Aorta (tissue), 5 donors: ENCODE measurements around the gene SAMD4A. TPM values are rescaled to one million over a fixed set of nuclear protein-coding genes. Genes with fewer than 3 reads are reported as not detected.

Source experiments
- ATAC-seq: fragments of 200-7000 bp; cut with Tn5 transposase; one replicate; pipeline ENCODE4 v1.9.1; 2022; ENCODE audit warnings: moderate library complexity; ENCODE audit not compliant: low FRiP score
- DNase-seq, 2 donors: peaks; one replicate each; pipeline ENCODE4 v3.0.0-alpha.2; 2020
- H3K27ac ChIP-seq, 2 donors: one replicate each; pipeline ENCODE4 v1.5.1; 2013; ENCODE audit warnings: low read length in 2 of 2, mild to moderate bottlenecking in 2 of 2, moderate library complexity in 2 of 2, control low read depth in 1 of 2, inconsistent platforms in 1 of 2, low read depth in 1 of 2
- H3K27me3 ChIP-seq, 2 donors: one replicate each; pipeline ENCODE4 v1.6.1; 2013; ENCODE audit warnings: control low read depth in 1 of 2, low read length in 1 of 2, mild to moderate bottlenecking in 1 of 2, moderate library complexity in 1 of 2; ENCODE audit not compliant: insufficient read depth in 2 of 2, control insufficient read depth in 1 of 2
- H3K36me3 ChIP-seq, 2 donors: one replicate each; pipeline ENCODE4 v1.6.1; 2013; ENCODE audit warnings: control low read depth in 1 of 2, low read length in 1 of 2, mild to moderate bottlenecking in 1 of 2; ENCODE audit not compliant: insufficient read depth in 2 of 2, control insufficient read depth in 1 of 2
- H3K4me1 ChIP-seq, 2 donors: one replicate each; pipeline ENCODE4 v1.6.1; 2013; ENCODE audit warnings: low read length in 2 of 2, control low read depth in 1 of 2, mild to moderate bottlenecking in 1 of 2, moderate library complexity in 1 of 2; ENCODE audit not compliant: insufficient read depth in 2 of 2, control insufficient read depth in 1 of 2
- H3K4me3 ChIP-seq, 2 donors: one replicate each; pipeline ENCODE4 v1.5.1; 2013; ENCODE audit warnings: low read length in 2 of 2, control low read depth in 1 of 2, mild to moderate bottlenecking in 1 of 2
- H3K9me3 ChIP-seq: one replicate; pipeline ENCODE4 v1.6.1; 2013; ENCODE audit warnings: mild to moderate bottlenecking, low read length; ENCODE audit not compliant: control insufficient read depth
- WGBS, 2 donors: extraction: QIAGEN DNeasy Blood & Tissue Kit; methylation state at CpG; one replicate each; pipeline ENCODE4 v1.1.7; 2013; 5-methylcytosine and 5-hydroxymethylcytosine counted together
- intact Hi-C, 2 donors: fragments of 100-400 bp; cut with DNase I; formaldehyde crosslinking; loops; one replicate each; pipeline versions ENCODE4 v1.14.2 to v1.15.0; 2022
- polyA plus RNA-seq, 2 donors: library from polyadenylated mRNA; stranded (reverse); fragments of 200-250 nt; gene quantifications; one replicate each; pipeline ENCODE4 v1.2.3, GENCODE V29; 2013
- total RNA-seq, 2 donors: library from RNA; stranded (reverse); fragmentation: NEBNext Ultra II Directional; extraction: Animal tissue kit (Norgen Biotek cat#: 25700); gene quantifications; one replicate each; pipeline ENCODE4 v1.2.1, GENCODE V29; 2021
- donor health status: healthy with polysubstance abuse.
- donor health status: Bipolar disorder and iron deficiency.
- donor health status: DM: no; HTN: no; CAD: no.
- donor health status: DM: no; HTN: no; CAD: no.
- donor health status: DM: yes; HTN: yes; CAD: no.

SAMD4A gene
- total and polyA plus RNA-seq, 4 donors = 18.8 to 386 (median 102) TPM

- 86% methylated on average over 5 of the region's 5 CpGs for WGBS, 2 donors
- H3K36me3 ChIP-seq = peaks cover 3 to 9% of the 10 kb centered on the region in 2 donors
- ATAC-seq = no peak
- H3K4me1 ChIP-seq = peaks cover 0 to 3% of the 10 kb centered on the region in 2 donors
- no peaks in the 10 kb centered on the region for H3K9me3 ChIP-seq
- DNase-seq = no peak
- intact Hi-C loops = no loop called here
- no peak overlapping the region for H3K27ac ChIP-seq
- no peaks in the 10 kb centered on the region for H3K27me3 ChIP-seq
- no peak overlapping the region for H3K4me3 ChIP-seq
Measured at GRCh38 chr14:54789166-54789565, 222.2 kb downstream of the SAMD4A start.

- DNase-seq (no peak), ATAC-seq (no peak)
- H3K36me3 ChIP-seq = peaks cover 3 to 9% of the 10 kb centered on the region in 2 donors
- no peak overlapping the region for H3K27ac ChIP-seq
- intact Hi-C loops = no loop called here
- 91 to 93% methylated on average over 12 of the region's 12 CpGs for WGBS, 2 donors
- H3K4me3 ChIP-seq = no peak overlapping the region
- no peaks in the 10 kb centered on the region for H3K9me3 ChIP-seq
- no peaks in the 10 kb centered on the region for H3K27me3 ChIP-seq
- no peaks in the 10 kb centered on the region for H3K4me1 ChIP-seq
Measured at GRCh38 chr14:54789781-54790480, 223.0 kb downstream of the SAMD4A start.

- Histone ChIP-seq H3K27me3 (no peaks in the 10 kb centered on the region), H3K36me3 (peaks cover 3 to 9% of the 10 kb centered on the region in 2 donors), H3K9me3 (peaks cover 1% of the 10 kb centered on the region), H3K4me1 (no peaks in the 10 kb centered on the region), H3K27ac (no peak overlapping the region), H3K4me3 (no peak overlapping the region)
- intact Hi-C loops = no loop called here
- ATAC-seq (no peak), DNase-seq (no peak)
- 84 to 86% methylated on average over 4 of the region's 4 CpGs for WGBS, 2 donors
Measured at GRCh38 chr14:54791001-54791400, 224.1 kb downstream of the SAMD4A start.

GRCh38 chr14:54792288-54792687, 225.4 kb downstream of the SAMD4A start:
- intact Hi-C loops = no loop called here
- H3K4me3 ChIP-seq = no peak overlapping the region
- peaks cover 2 to 8% of the 10 kb centered on the region in 2 donors for H3K36me3 ChIP-seq
- no peak for ATAC-seq
- H3K27ac ChIP-seq = no peak overlapping the region
- no peaks in the 10 kb centered on the region for H3K4me1 ChIP-seq
- H3K27me3 ChIP-seq = no peaks in the 10 kb centered on the region
- no peak for DNase-seq
- H3K9me3 ChIP-seq = peaks cover 1% of the 10 kb centered on the region
- 77 to 82% methylated on average over 6 of the region's 6 CpGs for WGBS, 2 donors

- 74 to 79% methylated on average over 1 of the region's 1 CpG for WGBS, 2 donors
- peaks cover 0 to 3% of the 10 kb centered on the region in 2 donors for H3K36me3 ChIP-seq
- no peak overlapping the region for H3K27ac ChIP-seq
- ATAC-seq (no peak), DNase-seq (no peak)
- peaks cover 1% of the 10 kb centered on the region for H3K9me3 ChIP-seq
- no peaks in the 10 kb centered on the region for H3K27me3 ChIP-seq
- no peaks in the 10 kb centered on the region for H3K4me1 ChIP-seq
- intact Hi-C loops = no loop called here
- no peak overlapping the region for H3K4me3 ChIP-seq
Measured at GRCh38 chr14:54794159-54794558, 227.2 kb downstream of the SAMD4A start.

GRCh38 chr14:54794796-54795195, 227.9 kb downstream of the SAMD4A start:
- no peak for ATAC-seq
- no peak for DNase-seq

GRCh38 chr14:54796961-54797360, 230.0 kb downstream of the SAMD4A start:
- DNase-seq = no peak
- Histone ChIP-seq H3K27ac (no peak overlapping the region), H3K36me3 (no peaks in the 10 kb centered on the region), H3K4me3 (no peak overlapping the region), H3K27me3 (no peaks in the 10 kb centered on the region), H3K9me3 (peaks cover 1% of the 10 kb centered on the region), H3K4me1 (no peaks in the 10 kb centered on the region)
- no peak for ATAC-seq
- intact Hi-C loops = no loop called here

More at GRCh38 chr14:54794796-54795195, 227.9 kb downstream of the SAMD4A start:
- Histone ChIP-seq H3K36me3 (peaks cover 0 to 3% of the 10 kb centered on the region in 2 donors), H3K4me1 (no peaks in the 10 kb centered on the region), H3K27me3 (no peaks in the 10 kb centered on the region), H3K9me3 (peaks cover 1% of the 10 kb centered on the region), H3K27ac (no peak overlapping the region), H3K4me3 (no peak overlapping the region)
- WGBS, 2 donors = 96 to 98% methylated on average over 3 of the region's 3 CpGs
- intact Hi-C loops = no loop called here

GRCh38 chr14:54797556-54797955, 230.6 kb downstream of the SAMD4A start:
- no peaks in the 10 kb centered on the region for H3K27me3 ChIP-seq
- no peaks in the 10 kb centered on the region for H3K4me1 ChIP-seq
- no peak overlapping the region for H3K27ac ChIP-seq
- H3K36me3 ChIP-seq = no peaks in the 10 kb centered on the region
- intact Hi-C loops = no loop called here
- no peak overlapping the region for H3K4me3 ChIP-seq
- peak; percentile 44 for ATAC-seq
- WGBS, 2 donors = 68 to 75% methylated on average over 6 of the region's 6 CpGs
- no peak for DNase-seq
- H3K9me3 ChIP-seq = peaks cover 1% of the 10 kb centered on the region

GRCh38 chr14:54797986-54798385, 231.1 kb downstream of the SAMD4A start:
- Histone ChIP-seq H3K36me3 (no peaks in the 10 kb centered on the region), H3K9me3 (peaks cover 1% of the 10 kb centered on the region), H3K27ac (no peak overlapping the region), H3K4me3 (no peak overlapping the region), H3K4me1 (no peaks in the 10 kb centered on the region), H3K27me3 (no peaks in the 10 kb centered on the region)
- WGBS, 2 donors = 38 to 48% methylated on average over 4 of the region's 4 CpGs
- no peak for ATAC-seq
- DNase-seq = no peak
- intact Hi-C loops = no loop called here
